Esophagus muscularis mucosa (tissue), 4 donors: ENCODE measurements around the gene STRADA. TPM values are rescaled to one million over a fixed set of nuclear protein-coding genes. Genes with fewer than 3 reads are reported as not detected.

Experiments used
- DNase-seq: peaks from one replicate; pipeline ENCODE4 v3.0.0-alpha.2; 2017; ENCODE audit errors: extremely low spot score
- H3K27ac ChIP-seq, 4 donors: fragments of 200-600 bp; sonication (generic); replicated peaks in 1 of 4; 1 replicate in 3 of 4; 2 replicates in 1 of 4; pipeline ENCODE4 v1.5.1; 2016 to 2019; ENCODE audit warnings: mild to moderate bottlenecking in 1 of 4
- H3K27me3 ChIP-seq, 4 donors: fragments of 200-600 bp; sonication (generic); one replicate each; pipeline versions ENCODE4 v1.5.1 to v1.6.0; 2016 to 2019
- H3K36me3 ChIP-seq, 4 donors: fragments of 200-600 bp; sonication (generic); one replicate each; pipeline ENCODE4 v1.5.1; 2016 to 2019
- H3K4me1 ChIP-seq, 4 donors: fragments of 200-600 bp; sonication (generic); one replicate each; pipeline ENCODE4 v1.5.1; 2016 to 2019
- H3K4me3 ChIP-seq, 4 donors: fragments of 200-600 bp; sonication (generic); 1 replicate in 2 of 4; 2 replicates in 2 of 4; pipeline ENCODE4 v1.5.1; 2016 to 2019; ENCODE audit warnings: mild to moderate bottlenecking in 4 of 4, moderate library complexity in 1 of 4
- H3K9me3 ChIP-seq, 4 donors: fragments of 200-600 bp; sonication (generic); 1 replicate in 3 of 4; 2 replicates in 1 of 4; pipeline ENCODE4 v1.5.1; 2016 to 2019
- EP300 ChIP-seq: sonication (generic); formaldehyde crosslinking; IDR thresholded peaks from one replicate; pipeline ENCODE4 v1.6.1; 2017; ENCODE audit warnings: antibody characterized with exemption
- POLR2A ChIP-seq: fragments of 450-650 bp; IDR thresholded peaks from one replicate; pipeline ENCODE4 v1.6.1; 2017; ENCODE audit warnings: antibody characterized with exemption, moderate library complexity, mild to moderate bottlenecking, low read depth
- POLR2AphosphoS5 ChIP-seq, 2 donors: sonication (generic); formaldehyde crosslinking; IDR thresholded peaks; one replicate each; pipeline ENCODE4 v1.6.1; 2017; ENCODE audit warnings: antibody characterized with exemption in 2 of 2
- WGBS: methylation state at CpG from one replicate; pipeline ENCODE4 v1.1.5; 2018; 5-methylcytosine and 5-hydroxymethylcytosine counted together
- intact Hi-C: fragments of 100-400 bp; cut with DNase I; formaldehyde crosslinking; loops from one replicate; pipeline ENCODE4 v1.15.1; 2023
- total RNA-seq, 4 donors: library from RNA; depleted of rRNA; stranded (reverse); fragments of >200 nt; gene quantifications; one replicate each; pipeline versions ENCODE4 v1.1.0 to v1.2.1, GENCODE V29; 2016
- TF ChIP-seq, protein P1 (sequence below), 3 experiments: fragments of 200-600 bp in 2 of 3; fragments of 450-650 bp in 1 of 3; sonication (generic) in 2 of 3; IDR thresholded peaks; one replicate each; pipeline ENCODE4 v1.5.1; 2017 to 2019; ENCODE audit warnings: antibody characterized with exemption in 3 of 3, mild to moderate bottlenecking in 2 of 3, moderate library complexity in 1 of 3

STRADA gene
- total RNA-seq, 4 donors from 2014 or later = 18.2 to 20.5 (median 20.1) TPM

DNA sequence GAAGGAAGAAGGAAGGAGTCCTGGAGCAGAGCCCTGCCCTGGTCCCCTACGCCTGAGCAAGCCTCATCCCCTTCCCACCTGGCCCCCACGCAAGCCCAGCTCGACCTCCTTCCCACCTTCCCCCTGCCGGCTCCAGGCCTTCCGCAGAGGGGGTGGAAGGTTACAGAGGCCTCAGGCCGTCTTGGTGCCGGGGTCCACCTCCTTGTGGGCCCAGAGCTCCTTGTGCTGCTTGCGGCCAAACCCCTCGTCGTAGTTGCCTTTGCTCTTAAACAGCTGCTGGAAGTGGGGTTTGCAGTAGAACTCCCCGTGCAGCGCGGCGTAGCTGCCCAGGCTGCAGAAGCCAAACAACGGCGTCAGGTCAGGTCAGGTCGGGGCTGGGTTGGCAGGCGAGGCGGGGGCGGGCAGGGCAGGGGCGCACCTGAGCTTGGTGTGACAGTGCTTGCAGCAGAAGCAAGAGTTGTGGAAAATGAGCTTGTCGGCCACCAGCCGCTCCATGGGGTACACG lies 43.2 kb downstream of the STRADA start:
- Histone ChIP-seq H3K4me1 (peaks cover 20 to 66% (median 54%) of the 10 kb centered on the region in 4 donors), H3K27ac (peak overlapping the region in 3 of 4 donors; percentile 44 to 83 (median 74)), H3K36me3 (peaks cover 14 to 31% (median 30%) of the 10 kb centered on the region in 4 donors), H3K4me3 (peak overlapping the region; percentile 65 to 68 (median 66)), H3K9me3 (no peaks in the 10 kb centered on the region), H3K27me3 (peaks cover 0 to 19% (median 0%) of the 10 kb centered on the region in 4 donors)
- DNase-seq = no peak
- TF ChIP-seq POLR2A (no peak), POLR2AphosphoS5 (IDR thresholded peaks at IDR 0.05) (no peak), EP300 (no peak)
- TF ChIP-seq, protein P1, sequence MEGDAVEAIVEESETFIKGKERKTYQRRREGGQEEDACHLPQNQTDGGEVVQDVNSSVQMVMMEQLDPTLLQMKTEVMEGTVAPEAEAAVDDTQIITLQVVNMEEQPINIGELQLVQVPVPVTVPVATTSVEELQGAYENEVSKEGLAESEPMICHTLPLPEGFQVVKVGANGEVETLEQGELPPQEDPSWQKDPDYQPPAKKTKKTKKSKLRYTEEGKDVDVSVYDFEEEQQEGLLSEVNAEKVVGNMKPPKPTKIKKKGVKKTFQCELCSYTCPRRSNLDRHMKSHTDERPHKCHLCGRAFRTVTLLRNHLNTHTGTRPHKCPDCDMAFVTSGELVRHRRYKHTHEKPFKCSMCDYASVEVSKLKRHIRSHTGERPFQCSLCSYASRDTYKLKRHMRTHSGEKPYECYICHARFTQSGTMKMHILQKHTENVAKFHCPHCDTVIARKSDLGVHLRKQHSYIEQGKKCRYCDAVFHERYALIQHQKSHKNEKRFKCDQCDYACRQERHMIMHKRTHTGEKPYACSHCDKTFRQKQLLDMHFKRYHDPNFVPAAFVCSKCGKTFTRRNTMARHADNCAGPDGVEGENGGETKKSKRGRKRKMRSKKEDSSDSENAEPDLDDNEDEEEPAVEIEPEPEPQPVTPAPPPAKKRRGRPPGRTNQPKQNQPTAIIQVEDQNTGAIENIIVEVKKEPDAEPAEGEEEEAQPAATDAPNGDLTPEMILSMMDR (IDR thresholded peaks at IDR 0.05) = no peak
- intact Hi-C loops = no loop called here
- WGBS = 60% methylated on average over 20 of the region's 24 CpGs

DNA sequence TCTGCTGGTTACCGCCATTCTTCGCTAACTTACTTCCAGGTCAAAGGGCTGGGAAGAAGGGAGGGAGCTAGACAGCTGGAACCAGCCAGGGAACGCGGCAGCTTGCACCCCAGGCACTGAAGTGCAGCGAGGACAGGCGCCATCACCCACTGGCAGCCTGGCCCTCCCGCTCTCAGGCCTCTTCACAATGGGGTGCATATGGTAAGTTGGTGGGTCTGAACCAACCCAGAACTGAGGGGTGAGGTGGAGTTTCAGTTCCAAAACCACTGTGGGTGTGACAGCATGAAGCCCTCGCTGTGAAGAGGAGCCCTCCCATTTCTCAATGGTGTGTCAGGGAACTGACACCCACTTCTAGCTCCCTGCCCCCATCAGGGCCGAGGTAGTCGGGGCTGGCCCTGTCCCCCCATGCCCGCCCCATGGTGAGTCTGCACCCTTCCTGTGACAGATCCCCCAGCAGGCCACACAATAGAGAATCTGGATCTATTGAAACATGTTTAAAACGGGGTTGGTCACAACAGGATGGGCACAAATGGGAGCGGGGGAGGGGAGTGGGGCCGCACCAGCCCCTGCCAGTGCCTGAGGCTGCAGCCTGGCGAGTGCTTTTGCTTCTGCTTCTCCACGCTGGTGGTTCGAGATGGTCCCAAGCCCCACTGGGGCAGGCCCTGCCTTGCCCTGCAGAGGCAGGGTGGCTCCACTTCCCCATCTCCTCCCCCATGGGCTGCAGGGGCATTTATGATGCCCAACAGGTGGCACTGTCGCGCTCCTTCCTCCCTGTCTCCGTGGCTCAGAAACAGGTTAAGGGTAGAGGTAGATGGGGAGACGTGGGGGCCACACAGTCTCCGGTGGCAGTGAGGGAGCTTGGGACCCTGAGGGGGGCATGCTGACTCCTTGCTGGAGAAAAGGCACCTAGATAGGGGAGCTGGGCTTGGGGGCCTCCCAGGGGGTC lies 44.0 kb downstream of the STRADA start:
- H3K27ac ChIP-seq = peak overlapping the region in 2 of 4 donors; percentile 44 to 83
- no peaks in the 10 kb centered on the region for H3K9me3 ChIP-seq
- DNase-seq = no peak
- H3K4me3 ChIP-seq = peak overlapping the region in 2 of 4 donors; percentile 65 to 68
- peaks cover 15 to 31% (median 30%) of the 10 kb centered on the region in 4 donors for H3K36me3 ChIP-seq
- TF ChIP-seq, protein P1 (IDR thresholded peaks at IDR 0.05) = peak in 1 of 3 experiments; percentile 57
- TF ChIP-seq EP300 = no peak
- peak; percentile 8 to 18 for TF ChIP-seq POLR2AphosphoS5 (IDR thresholded peaks at IDR 0.05)
- no peak for TF ChIP-seq POLR2A
- H3K27me3 ChIP-seq = peaks cover 0 to 19% (median 0%) of the 10 kb centered on the region in 4 donors
- H3K4me1 ChIP-seq = peaks cover 20 to 66% (median 54%) of the 10 kb centered on the region in 4 donors
- intact Hi-C loops = no loop called here
- 80% methylated on average over 18 of the region's 22 CpGs for WGBS

DNA sequence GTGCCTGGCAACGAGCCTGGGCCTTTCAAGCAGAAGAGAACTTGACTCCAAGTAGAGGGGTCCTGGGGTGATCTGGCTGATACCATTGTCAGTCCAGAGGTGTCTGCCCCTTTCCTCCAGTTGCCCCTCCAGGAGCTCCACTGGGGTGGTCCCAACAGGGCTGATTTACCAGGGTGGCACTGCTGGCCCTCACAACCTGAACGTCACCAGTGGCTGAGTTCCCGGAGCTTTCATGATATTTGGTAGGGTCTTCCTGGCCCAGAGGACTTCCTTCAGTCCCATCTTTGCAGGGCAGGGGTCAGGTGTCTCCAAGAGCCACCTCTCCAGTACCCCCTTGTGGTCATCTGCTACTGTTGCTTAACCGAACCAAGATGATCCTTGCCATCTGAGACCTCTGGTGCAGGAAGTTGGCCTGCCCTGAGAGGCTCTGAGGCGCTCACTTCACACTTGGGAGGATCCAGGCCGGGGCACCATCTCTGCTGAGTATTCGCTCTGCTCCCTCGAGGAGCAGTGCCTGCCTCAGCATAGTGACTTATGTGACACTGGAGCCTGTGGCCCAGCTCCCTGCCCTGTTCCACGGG lies 45.1 kb downstream of the STRADA start:
- WGBS = 64% methylated on average over 5 of the region's 9 CpGs
- H3K4me3 ChIP-seq = no peak overlapping the region
- H3K27me3 ChIP-seq = peaks cover 0 to 19% (median 0%) of the 10 kb centered on the region in 4 donors
- H3K27ac ChIP-seq = peak overlapping the region in 2 of 4 donors; percentile 40 to 83
- peaks cover 27 to 42% (median 40%) of the 10 kb centered on the region in 4 donors for H3K36me3 ChIP-seq
- TF ChIP-seq EP300 = no peak
- TF ChIP-seq POLR2A = no peak
- TF ChIP-seq POLR2AphosphoS5 (IDR thresholded peaks at IDR 0.05) = peak in 1 of 2 donors; percentile 27
- TF ChIP-seq, protein P1 (IDR thresholded peaks at IDR 0.05) = peak in 2 of 3 experiments; percentile 13 to 48
- H3K9me3 ChIP-seq = no peaks in the 10 kb centered on the region
- DNase-seq = no peak
- H3K4me1 ChIP-seq = peaks cover 19 to 57% (median 46%) of the 10 kb centered on the region in 4 donors
- intact Hi-C loops = no loop called here

DNA sequence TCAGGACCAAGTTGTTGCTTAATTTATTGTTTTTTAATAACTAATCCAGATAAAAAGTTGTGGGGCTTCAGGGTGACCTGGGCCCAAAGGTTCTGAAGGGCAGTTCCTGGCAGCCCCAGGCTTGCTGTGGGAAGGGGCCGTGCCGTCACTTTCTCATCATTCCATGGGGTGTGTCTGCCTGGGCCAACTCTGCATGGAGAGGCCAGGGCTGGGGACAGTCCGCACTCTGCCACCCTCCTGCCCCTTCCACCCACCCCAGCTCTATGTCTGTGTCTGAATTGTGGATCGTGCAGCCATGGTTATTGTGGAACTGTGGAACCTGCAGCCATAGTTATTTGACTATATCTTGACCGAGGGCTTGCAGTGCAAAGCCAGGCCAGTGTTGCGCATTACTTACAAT lies 45.7 kb downstream of the STRADA start:
- DNase-seq = no peak
- Histone ChIP-seq H3K27ac (peak overlapping the region in 2 of 4 donors; percentile 37 to 40), H3K27me3 (peaks cover 0 to 18% (median 0%) of the 10 kb centered on the region in 4 donors), H3K9me3 (no peaks in the 10 kb centered on the region), H3K36me3 (peaks cover 33 to 48% (median 46%) of the 10 kb centered on the region in 4 donors), H3K4me3 (no peak overlapping the region), H3K4me1 (peaks cover 13 to 51% (median 40%) of the 10 kb centered on the region in 4 donors)
- TF ChIP-seq POLR2A = no peak
- no peak for TF ChIP-seq POLR2AphosphoS5 (IDR thresholded peaks at IDR 0.05)
- TF ChIP-seq, protein P1 (IDR thresholded peaks at IDR 0.05) = no peak
- TF ChIP-seq EP300 = no peak
- intact Hi-C loops = no loop called here
- WGBS = 90% methylated on average over 2 of the region's 6 CpGs
